ENCODE results near the gene CELF1. TPM values are rescaled to one million over a fixed set of nuclear protein-coding genes. Genes with fewer than 3 reads are reported as not detected.
A peak's percentile ranks its signal among the peaks of the same experiment; 100 is the strongest.

CELF1 gene
- total RNA-seq, 1 donor from 2014 or later: 97.5 TPM

DNA sequence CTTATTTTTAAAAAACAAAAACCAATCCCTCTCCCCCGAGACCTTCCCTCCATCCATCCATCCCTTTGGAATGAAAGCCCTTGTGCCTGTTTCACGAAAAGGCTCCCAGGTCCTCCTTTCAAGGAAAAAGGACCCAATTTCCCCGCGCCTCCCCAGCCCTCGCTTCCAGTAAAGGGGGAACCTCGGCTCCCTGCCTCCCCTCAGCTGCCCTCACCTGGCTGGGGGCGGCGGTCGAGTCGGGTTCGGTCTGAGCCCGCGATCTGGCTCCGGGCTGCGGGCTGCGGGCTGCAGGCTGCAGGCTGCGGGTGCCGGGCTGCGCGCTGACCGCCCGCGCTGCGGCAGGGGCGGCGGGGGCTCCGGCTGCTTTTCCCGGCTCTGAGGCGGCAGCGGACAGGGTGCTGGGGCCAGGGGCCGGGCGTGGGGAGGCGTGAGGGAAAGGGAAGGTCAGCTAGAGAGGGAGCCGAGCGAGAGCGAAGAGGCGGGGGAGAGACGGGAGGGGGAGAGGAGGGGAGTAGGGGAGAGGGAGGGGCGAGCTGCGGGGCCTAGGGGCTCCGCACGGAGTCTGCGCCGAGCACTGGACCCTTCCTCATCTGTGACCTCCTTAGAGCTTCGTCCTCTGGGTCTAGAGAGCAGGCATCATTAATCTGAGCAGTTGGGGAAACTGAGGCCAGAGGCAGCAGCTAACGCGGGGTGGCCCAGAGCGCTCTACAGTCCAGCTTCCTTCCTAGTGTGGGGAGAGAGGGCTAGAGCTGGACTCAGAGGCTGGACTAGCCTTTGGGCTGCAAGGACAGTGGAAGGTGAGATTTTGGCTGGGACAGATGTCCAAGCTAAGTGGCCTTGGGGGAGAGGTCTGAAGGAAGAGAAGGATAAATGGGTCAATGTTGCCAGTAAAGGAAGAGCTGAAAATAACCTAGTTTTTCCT is 41.3 kb upstream of the CELF1 start, which contains the start of gene C1QTNF4:
Gene C1QTNF4 (minus strand): TSS at position 478 of the 922 bp plus-strand sequence. CDS start 3,601 bp downstream, outside the sequence.
- intact Hi-C loops (cut with DNase I): no loop called here
- Histone ChIP-seq H3K36me3 (no peaks in the 10 kb centered on the region), H3K4me3 (no peak within 1 kb of the TSS), H3K27me3 (peaks cover 34% of the 10 kb centered on the region), H3K4me1 (peaks cover 13% of the 10 kb centered on the region), H3K27ac (no peak within 1 kb of the TSS), H3K9me3 (no peaks in the 10 kb centered on the region)
- TF ChIP-seq, protein P1, sequence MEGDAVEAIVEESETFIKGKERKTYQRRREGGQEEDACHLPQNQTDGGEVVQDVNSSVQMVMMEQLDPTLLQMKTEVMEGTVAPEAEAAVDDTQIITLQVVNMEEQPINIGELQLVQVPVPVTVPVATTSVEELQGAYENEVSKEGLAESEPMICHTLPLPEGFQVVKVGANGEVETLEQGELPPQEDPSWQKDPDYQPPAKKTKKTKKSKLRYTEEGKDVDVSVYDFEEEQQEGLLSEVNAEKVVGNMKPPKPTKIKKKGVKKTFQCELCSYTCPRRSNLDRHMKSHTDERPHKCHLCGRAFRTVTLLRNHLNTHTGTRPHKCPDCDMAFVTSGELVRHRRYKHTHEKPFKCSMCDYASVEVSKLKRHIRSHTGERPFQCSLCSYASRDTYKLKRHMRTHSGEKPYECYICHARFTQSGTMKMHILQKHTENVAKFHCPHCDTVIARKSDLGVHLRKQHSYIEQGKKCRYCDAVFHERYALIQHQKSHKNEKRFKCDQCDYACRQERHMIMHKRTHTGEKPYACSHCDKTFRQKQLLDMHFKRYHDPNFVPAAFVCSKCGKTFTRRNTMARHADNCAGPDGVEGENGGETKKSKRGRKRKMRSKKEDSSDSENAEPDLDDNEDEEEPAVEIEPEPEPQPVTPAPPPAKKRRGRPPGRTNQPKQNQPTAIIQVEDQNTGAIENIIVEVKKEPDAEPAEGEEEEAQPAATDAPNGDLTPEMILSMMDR (IDR thresholded peaks at IDR 0.05): no peak
- DNase-seq (no peak), ATAC-seq (peak; percentile 18)

DNA sequence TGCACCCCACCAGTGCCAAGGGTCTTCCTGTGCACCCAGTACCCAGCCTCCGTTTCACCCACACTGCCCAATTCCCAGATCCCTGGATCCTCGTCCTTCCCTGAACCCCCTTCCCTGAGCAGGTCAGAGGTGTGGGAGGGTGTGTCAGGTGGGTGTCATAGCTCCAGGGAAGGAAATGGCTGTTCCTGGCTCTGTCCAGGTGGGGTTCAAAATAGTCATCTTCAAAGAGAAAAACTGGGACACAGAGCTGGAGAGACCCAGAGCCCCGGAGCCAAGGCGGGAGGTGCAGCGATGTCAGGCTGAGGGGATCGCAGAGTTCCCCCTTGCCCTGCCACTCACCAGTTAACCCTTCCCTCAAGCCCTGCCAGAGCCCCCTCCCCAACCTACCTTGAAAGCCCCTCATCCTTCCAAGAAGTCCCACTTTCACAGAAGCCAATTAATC is 40.6 kb upstream of the CELF1 start:
- no peaks in the 10 kb centered on the region for H3K36me3 ChIP-seq
- no peak overlapping the region for H3K4me3 ChIP-seq
- intact Hi-C loops (cut with DNase I): no loop called here
- peaks cover 13% of the 10 kb centered on the region for H3K4me1 ChIP-seq
- H3K27ac ChIP-seq: no peak overlapping the region
- no peak for ATAC-seq
- no peaks in the 10 kb centered on the region for H3K9me3 ChIP-seq
- peaks cover 34% of the 10 kb centered on the region for H3K27me3 ChIP-seq
- DNase-seq: no peak
- TF ChIP-seq, protein P1 (IDR thresholded peaks at IDR 0.05): no peak

DNA sequence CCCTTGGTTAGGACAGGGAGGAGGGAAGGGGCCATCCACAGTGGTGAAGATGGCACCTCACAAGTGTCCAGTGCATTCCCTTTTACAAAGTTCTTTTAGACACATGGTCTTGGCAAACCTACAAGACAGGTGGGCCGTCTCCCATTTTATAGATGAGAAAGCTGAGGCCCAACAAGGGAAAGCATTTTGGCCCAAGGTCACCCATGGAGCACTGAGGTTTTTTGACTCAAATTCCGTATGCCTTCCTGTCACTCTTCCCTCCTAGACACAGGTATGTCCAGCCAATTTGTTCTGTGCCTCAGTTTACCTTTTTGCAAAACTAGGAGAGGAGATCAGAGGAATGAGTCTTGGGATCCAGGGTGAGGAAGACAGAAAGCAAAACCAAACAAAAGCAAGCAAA is 40.0 kb upstream of the CELF1 start:
- TF ChIP-seq, protein P1 (IDR thresholded peaks at IDR 0.05): no peak
- DNase-seq (no peak), ATAC-seq (no peak)
- intact Hi-C loops (cut with DNase I): no loop called here
- H3K4me3 ChIP-seq: no peak overlapping the region
- H3K9me3 ChIP-seq: no peaks in the 10 kb centered on the region
- peaks cover 13% of the 10 kb centered on the region for H3K4me1 ChIP-seq
- no peaks in the 10 kb centered on the region for H3K36me3 ChIP-seq
- H3K27me3 ChIP-seq: peaks cover 34% of the 10 kb centered on the region
- no peak overlapping the region for H3K27ac ChIP-seq

DNA sequence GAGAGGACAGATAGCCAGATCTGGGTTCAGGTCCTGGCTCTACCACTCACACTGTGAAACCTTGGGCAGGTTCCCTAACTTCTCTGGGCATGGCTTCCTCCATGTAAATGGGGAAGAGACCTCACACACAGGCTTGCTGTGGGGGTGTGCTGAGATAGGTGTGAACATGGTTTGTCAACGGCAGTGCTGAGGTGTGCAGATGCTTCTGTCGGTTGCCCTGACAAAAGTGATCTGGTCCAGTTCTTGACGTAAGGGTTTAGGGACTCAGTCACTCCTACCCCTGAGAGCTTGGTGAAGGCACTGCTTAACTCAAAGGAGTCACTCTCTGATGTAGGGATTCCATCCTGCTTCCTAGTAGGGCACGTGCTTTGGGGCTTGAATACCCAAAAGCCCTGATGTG is 39.3 kb upstream of the CELF1 start:
- DNase-seq (no peak), ATAC-seq (no peak)
- Histone ChIP-seq H3K4me3 (no peak overlapping the region), H3K27ac (no peak overlapping the region), H3K4me1 (peaks cover 13% of the 10 kb centered on the region), H3K27me3 (peaks cover 34% of the 10 kb centered on the region), H3K9me3 (no peaks in the 10 kb centered on the region), H3K36me3 (no peaks in the 10 kb centered on the region)
- intact Hi-C loops (cut with DNase I): no loop called here
- TF ChIP-seq, protein P1 (IDR thresholded peaks at IDR 0.05): no peak

DNA sequence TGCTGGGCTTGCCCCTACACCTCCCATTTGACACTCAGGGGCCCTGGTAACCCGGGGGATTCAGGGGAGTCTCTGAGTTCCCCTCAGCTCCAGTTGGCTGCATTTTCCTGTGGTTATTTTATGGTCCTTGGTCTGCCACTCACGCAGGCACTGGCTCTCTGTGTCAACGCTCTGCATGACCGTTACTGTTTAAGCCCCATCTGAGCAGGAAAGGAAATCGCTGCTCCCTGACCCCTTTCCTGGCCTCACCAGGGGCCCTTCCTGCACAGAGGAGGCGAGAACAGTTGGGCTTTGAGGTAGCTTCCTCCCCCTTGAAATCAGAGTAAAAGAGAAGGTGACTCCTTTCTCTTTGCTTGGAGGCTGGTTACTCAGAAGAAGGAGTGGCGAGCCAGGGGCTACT is 38.8 kb upstream of the CELF1 start:
- Histone ChIP-seq H3K9me3 (no peaks in the 10 kb centered on the region), H3K36me3 (no peaks in the 10 kb centered on the region), H3K27me3 (peaks cover 34% of the 10 kb centered on the region), H3K4me1 (peaks cover 13% of the 10 kb centered on the region), H3K27ac (no peak overlapping the region), H3K4me3 (no peak overlapping the region)
- TF ChIP-seq, protein P1 (IDR thresholded peaks at IDR 0.05): no peak
- intact Hi-C loops (cut with DNase I): no loop called here
- ATAC-seq (no peak), DNase-seq (no peak)

All from upper lobe of right lung (tissue), 1 donor.